Caco-2 (cell line): ENCODE results near the gene TPSG1. TPM values are rescaled to one million over a fixed set of nuclear protein-coding genes. Genes with fewer than 3 reads are reported as not detected.

Experiments
- BruUV-seq: library from RNA; stranded (reverse); fragments of 400-500 nt; replicated peaks from 2 replicates; lab custom pipeline; 2021; lab: Mats Ljungman, UMichigan
- CTCF ChIA-PET: fragments of 300-600 bp; sonication (Branson Sonifier 250); formaldehyde crosslinking; loops from one replicate; lab custom pipeline; 2022; ENCODE audit warnings: antibody characterized with exemption; lab: Charles Lee
- POLR2A ChIA-PET: fragments of 300-600 bp; sonication (Branson Sonifier 250); formaldehyde crosslinking; loops from one replicate; lab custom pipeline; 2022; ENCODE audit warnings: antibody characterized with exemption; lab: Charles Lee
- DNase-seq, 2 experiments: peaks; one replicate each; pipeline versions ENCODE4 v3.0.0 to v3.0.0-alpha.2; 2020 to 2022
- H3K27me3 ChIP-seq: replicated peaks from 2 replicates; pipeline ENCODE4 v1.6.0; 2011; ENCODE audit warnings: low read length; ENCODE audit not compliant: control insufficient read depth, insufficient read depth
- H3K36me3 ChIP-seq: 2 replicates; pipeline ENCODE4 v1.5.1; 2011; ENCODE audit warnings: low read length; ENCODE audit not compliant: control insufficient read depth, insufficient read depth
- H3K4me1 ChIP-seq: fragments of 250-450 bp; sonication (Bioruptor Pico); 2 replicates; pipeline ENCODE4 v1.5.1; 2020; ENCODE audit warnings: mild to moderate bottlenecking
- H3K4me3 ChIP-seq: 2 replicates; pipeline ENCODE4 v1.5.1; 2011; ENCODE audit warnings: low read depth, mild to moderate bottlenecking, control low read depth, low read length
- H3K9me3 ChIP-seq: fragments of 250-450 bp; sonication (Bioruptor Pico); 2 replicates; pipeline ENCODE4 v1.5.1; 2020; ENCODE audit warnings: mild to moderate bottlenecking, moderate library complexity
- H3K27ac Mint-ChIP-seq: one replicate; pipeline ENCODE4 v1.8.0; 2022; ENCODE audit warnings: mixed read lengths; ENCODE audit not compliant: unreplicated experiment
- H3K27me3 Mint-ChIP-seq: one replicate; pipeline ENCODE4 v1.8.0; 2022; ENCODE audit warnings: mixed read lengths; ENCODE audit not compliant: insufficient read depth, unreplicated experiment
- H3K36me3 Mint-ChIP-seq: one replicate; pipeline ENCODE4 v1.8.0; 2022; ENCODE audit warnings: mild to moderate bottlenecking, mixed read lengths; ENCODE audit not compliant: insufficient read depth, unreplicated experiment
- H3K4me1 Mint-ChIP-seq: one replicate; pipeline ENCODE4 v1.8.0; 2022; ENCODE audit warnings: low read depth, mixed read lengths; ENCODE audit not compliant: unreplicated experiment
- H3K4me3 Mint-ChIP-seq: one replicate; pipeline ENCODE4 v1.8.0; 2022; ENCODE audit warnings: mild to moderate bottlenecking, moderate library complexity, mixed read lengths; ENCODE audit not compliant: unreplicated experiment
- H3K9me3 Mint-ChIP-seq: one replicate; pipeline ENCODE4 v1.8.0; 2022; ENCODE audit warnings: mixed read lengths; ENCODE audit not compliant: unreplicated experiment
- intact Hi-C: fragments of 100-400 bp; cut with micrococcal nuclease; formaldehyde crosslinking; loops from one replicate; pipeline ENCODE4 v1.10.0; 2022; ENCODE audit not compliant: unreplicated experiment
- total RNA-seq: library from RNA; stranded (reverse); gene quantifications from 2 replicates; pipeline ENCODE4 v1.2.3, GENCODE V29; 2022
- TF ChIP-seq, protein P1 (sequence below), 2 experiments: fragments of 200-600 bp in 1 of 2; IDR thresholded peaks; 1 replicate in 1 of 2; 2 replicates in 1 of 2; pipeline versions ENCODE4 v1.5.1 to v1.8.0; 2011 to 2022; ENCODE audit warnings: antibody characterized with exemption in 1 of 2, control low read depth in 1 of 2, inconsistent platforms in 1 of 2, low read depth in 1 of 2, low read length in 1 of 2, mild to moderate bottlenecking in 1 of 2, moderate library complexity in 1 of 2; ENCODE audit not compliant: insufficient read depth in 1 of 2, severe bottlenecking in 1 of 2, unreplicated experiment in 1 of 2

Gene TPSG1
- total RNA-seq, 1 experiment from 2014 or later, result not detected

GRCh38 chr16:1208239-1208830 is 16.7 kb downstream of the TPSG1 start:
- H3K27ac Mint-ChIP-seq, result no peak overlapping the region
- intact Hi-C loops, result no loop called here
- no TSS peak for BruUV-seq
- POLR2A ChIA-PET, result no interaction called here
- Histone ChIP-seq H3K4me1 (no peaks in the 10 kb centered on the region), H3K27me3 (no peaks in the 10 kb centered on the region), H3K4me3 (no peak overlapping the region), H3K36me3 (no peaks in the 10 kb centered on the region), H3K9me3 (no peaks in the 10 kb centered on the region)
- H3K36me3 Mint-ChIP-seq, result peaks cover 8% of the 10 kb centered on the region
- TF ChIP-seq, protein P1, sequence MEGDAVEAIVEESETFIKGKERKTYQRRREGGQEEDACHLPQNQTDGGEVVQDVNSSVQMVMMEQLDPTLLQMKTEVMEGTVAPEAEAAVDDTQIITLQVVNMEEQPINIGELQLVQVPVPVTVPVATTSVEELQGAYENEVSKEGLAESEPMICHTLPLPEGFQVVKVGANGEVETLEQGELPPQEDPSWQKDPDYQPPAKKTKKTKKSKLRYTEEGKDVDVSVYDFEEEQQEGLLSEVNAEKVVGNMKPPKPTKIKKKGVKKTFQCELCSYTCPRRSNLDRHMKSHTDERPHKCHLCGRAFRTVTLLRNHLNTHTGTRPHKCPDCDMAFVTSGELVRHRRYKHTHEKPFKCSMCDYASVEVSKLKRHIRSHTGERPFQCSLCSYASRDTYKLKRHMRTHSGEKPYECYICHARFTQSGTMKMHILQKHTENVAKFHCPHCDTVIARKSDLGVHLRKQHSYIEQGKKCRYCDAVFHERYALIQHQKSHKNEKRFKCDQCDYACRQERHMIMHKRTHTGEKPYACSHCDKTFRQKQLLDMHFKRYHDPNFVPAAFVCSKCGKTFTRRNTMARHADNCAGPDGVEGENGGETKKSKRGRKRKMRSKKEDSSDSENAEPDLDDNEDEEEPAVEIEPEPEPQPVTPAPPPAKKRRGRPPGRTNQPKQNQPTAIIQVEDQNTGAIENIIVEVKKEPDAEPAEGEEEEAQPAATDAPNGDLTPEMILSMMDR (IDR thresholded peaks at IDR 0.05; ENCODE audit: insufficient read depth in 1 of 2, low read depth in 1 of 2, low read length in 1 of 2, severe bottlenecking in 1 of 2, unreplicated experiment in 1 of 2), result no peak
- CTCF ChIA-PET, result no interaction called here
- H3K4me3 Mint-ChIP-seq, result no peak overlapping the region
- no peaks in the 10 kb centered on the region for H3K4me1 Mint-ChIP-seq
- no peak for DNase-seq
- H3K9me3 Mint-ChIP-seq, result no peaks in the 10 kb centered on the region
- H3K27me3 Mint-ChIP-seq, result no peaks in the 10 kb centered on the region

- no peaks in the 10 kb centered on the region for H3K9me3 ChIP-seq
- H3K4me3 ChIP-seq, result no peak overlapping the region
- no peak overlapping the region for H3K27ac Mint-ChIP-seq
- H3K27me3 ChIP-seq, result no peaks in the 10 kb centered on the region
- BruUV-seq, result no TSS peak
- no peak overlapping the region for H3K4me3 Mint-ChIP-seq
- no peaks in the 10 kb centered on the region for H3K9me3 Mint-ChIP-seq
- H3K36me3 ChIP-seq, result no peaks in the 10 kb centered on the region
- ChIA-PET CTCF (no interaction called here), POLR2A (no interaction called here)
- H3K36me3 Mint-ChIP-seq, result peaks cover 8% of the 10 kb centered on the region
- H3K4me1 ChIP-seq, result no peaks in the 10 kb centered on the region
- H3K27me3 Mint-ChIP-seq, result no peaks in the 10 kb centered on the region
- TF ChIP-seq, protein P1 (IDR thresholded peaks at IDR 0.05; ENCODE audit: insufficient read depth in 1 of 2, low read depth in 1 of 2, low read length in 1 of 2, severe bottlenecking in 1 of 2, unreplicated experiment in 1 of 2), result no peak
- intact Hi-C loops, result no loop called here
- H3K4me1 Mint-ChIP-seq, result no peaks in the 10 kb centered on the region
- no peak for DNase-seq
These were observed 18.3 kb downstream of the TPSG1 start for GRCh38 chr16:1206786-1207185.

DNA sequence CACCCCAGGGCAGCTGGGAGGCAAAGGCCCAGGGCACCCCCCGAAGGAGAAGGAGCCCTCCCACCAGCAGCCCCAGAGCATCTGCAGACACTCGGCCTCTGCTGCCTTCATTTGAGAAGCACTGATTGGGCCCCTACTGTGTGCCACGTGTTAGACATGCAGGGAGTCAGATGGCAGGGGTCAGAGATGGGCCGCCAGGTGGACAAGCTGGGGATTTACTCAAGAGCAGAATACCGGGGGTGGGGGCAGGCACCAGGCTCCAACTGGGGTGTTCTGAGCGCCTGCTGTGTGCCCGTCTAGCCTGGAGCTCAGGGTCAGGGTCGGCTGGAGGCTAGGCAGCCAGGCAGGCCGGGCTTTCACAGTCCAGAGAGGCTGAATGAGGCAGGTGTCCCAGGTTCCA is 18.7 kb downstream of the TPSG1 start:
- TF ChIP-seq, protein P1 (IDR thresholded peaks at IDR 0.05; ENCODE audit: insufficient read depth in 1 of 2, low read depth in 1 of 2, low read length in 1 of 2, severe bottlenecking in 1 of 2, unreplicated experiment in 1 of 2), result no peak
- Mint-ChIP-seq H3K4me1 (no peaks in the 10 kb centered on the region), H3K9me3 (no peaks in the 10 kb centered on the region), H3K27ac (no peak overlapping the region), H3K27me3 (no peaks in the 10 kb centered on the region), H3K36me3 (peaks cover 8% of the 10 kb centered on the region), H3K4me3 (no peak overlapping the region)
- BruUV-seq, result no TSS peak
- H3K9me3 ChIP-seq, result no peaks in the 10 kb centered on the region
- intact Hi-C loops, result no loop called here
- H3K36me3 ChIP-seq, result no peaks in the 10 kb centered on the region
- no peak overlapping the region for H3K4me3 ChIP-seq
- DNase-seq, result no peak
- ChIA-PET CTCF (no interaction called here), POLR2A (no interaction called here)
- no peaks in the 10 kb centered on the region for H3K4me1 ChIP-seq
- H3K27me3 ChIP-seq, result no peaks in the 10 kb centered on the region
